ENCODE data around the gene P2RY13. TPM values are rescaled to one million over a fixed set of nuclear protein-coding genes. Genes with fewer than 3 reads are reported as not detected.

Gene P2RY13
- total RNA-seq, 1 experiment from 2014 or later = not detected

Other genes starting within 250 kb of the P2RY13 start
- 0.24 TPM in 1 of 2 replicates, not detected in the other for gene MED12L, start 243.9 kb downstream of the P2RY13 start, total RNA-seq (2014; rRNA removed; shearing (Covaris generic); ENCODE audit: low replicate concordance)
- gene GPR171, start 126.3 kb downstream of the P2RY13 start, total RNA-seq (2014; rRNA removed; shearing (Covaris generic); ENCODE audit: low replicate concordance) = not detected in 2 replicates
- not detected in 2 replicates for gene P2RY14, start 51.0 kb downstream of the P2RY13 start, total RNA-seq (2014; rRNA removed; shearing (Covaris generic); ENCODE audit: low replicate concordance)
- gene GPR87, start 12.7 kb downstream of the P2RY13 start, total RNA-seq (2014; rRNA removed; shearing (Covaris generic); ENCODE audit: low replicate concordance) = 0.78 TPM in 1 of 2 replicates, not detected in the other
- not detected in 2 replicates for gene P2RY12, start 55.2 kb upstream of the P2RY13 start, total RNA-seq (2014; rRNA removed; shearing (Covaris generic); ENCODE audit: low replicate concordance)
- not detected in 2 replicates for gene IGSF10, start 131.5 kb upstream of the P2RY13 start, total RNA-seq (2014; rRNA removed; shearing (Covaris generic); ENCODE audit: low replicate concordance)